GM08714 (cell line): ENCODE measurements around the gene TIMP1.
A peak's percentile ranks its signal among the peaks of the same experiment; 100 is the strongest.

Experiments used
- H3K4me3 ChIP-seq: fragments of 200-500 bp; sonication (Bioruptor generic); 2 replicates; pipeline ENCODE4 v1.5.1; 2014; ENCODE audit warnings: mild to moderate bottlenecking, low read length, inconsistent platforms
- ZNF274 ChIP-seq: IDR thresholded peaks from 2 replicates; pipeline ENCODE4 v1.6.1; 2012; ENCODE audit warnings: mild to moderate bottlenecking, low read depth, low read length

Gene TIMP1

DNA sequence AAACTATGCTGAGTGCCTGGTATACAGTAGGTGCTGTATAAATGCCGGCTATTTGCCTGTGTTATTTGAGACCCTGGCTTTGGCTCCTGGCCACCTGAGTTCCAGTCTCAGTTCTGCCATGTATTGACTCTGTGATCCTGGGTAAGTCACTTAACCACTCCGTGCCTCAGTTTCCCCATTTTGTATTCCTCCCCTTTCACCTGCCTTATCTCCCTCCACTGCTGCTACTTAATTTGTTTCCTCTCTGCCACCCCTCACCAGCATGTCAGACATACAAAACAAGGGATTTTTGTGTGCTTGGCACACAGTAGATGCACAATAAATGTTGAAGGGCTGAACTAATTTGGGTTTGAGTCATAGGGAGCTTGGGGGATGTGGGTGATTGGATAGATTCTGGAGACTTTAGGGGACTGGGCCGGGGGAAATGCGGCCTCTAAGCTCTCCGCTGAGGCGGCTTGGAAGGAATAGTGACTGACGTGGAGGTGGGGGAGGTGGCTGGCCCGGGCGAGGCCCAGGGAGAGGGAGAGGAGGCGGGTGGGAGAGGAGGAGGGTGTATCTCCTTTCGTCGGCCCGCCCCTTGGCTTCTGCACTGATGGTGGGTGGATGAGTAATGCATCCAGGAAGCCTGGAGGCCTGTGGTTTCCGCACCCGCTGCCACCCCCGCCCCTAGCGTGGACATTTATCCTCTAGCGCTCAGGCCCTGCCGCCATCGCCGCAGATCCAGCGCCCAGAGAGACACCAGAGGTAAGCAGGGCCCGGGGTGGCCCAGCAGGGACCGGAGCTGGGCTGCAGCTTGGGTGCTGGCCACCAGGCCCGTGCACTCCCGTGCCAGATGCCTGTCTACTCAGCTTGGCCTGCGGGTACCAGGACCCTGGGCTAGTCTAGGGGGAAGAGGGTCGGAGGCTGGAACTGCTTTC, at the start of gene TIMP1:
Gene TIMP1, plus strand, starts transcription at position 706 of the 917 bp plus-strand sequence. CDS start 980 bp downstream, outside the sequence.
- no peak for TF ChIP-seq ZNF274
- peak within 1 kb of the TSS; percentile 52 for H3K4me3 ChIP-seq

DNA sequence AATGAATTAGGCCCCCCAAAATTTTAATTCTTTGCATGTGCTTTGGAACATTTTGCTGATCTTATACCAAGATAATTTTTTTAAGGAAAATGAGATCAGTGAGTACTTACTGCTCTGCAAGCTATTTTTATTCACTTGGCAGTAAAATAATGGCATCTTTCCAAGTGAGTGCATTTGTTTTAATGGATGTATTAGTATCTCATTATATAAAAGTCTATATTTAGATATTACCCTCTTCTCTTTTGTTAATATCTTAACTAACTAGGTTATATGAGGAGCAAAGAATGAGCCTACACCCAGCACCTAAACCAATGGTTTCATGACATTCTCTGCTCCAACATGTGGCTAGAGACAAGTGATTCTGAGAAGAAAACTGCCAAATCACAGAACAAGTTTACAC, 42.4 kb upstream of the TIMP1 start:
- H3K4me3 ChIP-seq = no peak overlapping the region
- TF ChIP-seq ZNF274 = no peak

DNA sequence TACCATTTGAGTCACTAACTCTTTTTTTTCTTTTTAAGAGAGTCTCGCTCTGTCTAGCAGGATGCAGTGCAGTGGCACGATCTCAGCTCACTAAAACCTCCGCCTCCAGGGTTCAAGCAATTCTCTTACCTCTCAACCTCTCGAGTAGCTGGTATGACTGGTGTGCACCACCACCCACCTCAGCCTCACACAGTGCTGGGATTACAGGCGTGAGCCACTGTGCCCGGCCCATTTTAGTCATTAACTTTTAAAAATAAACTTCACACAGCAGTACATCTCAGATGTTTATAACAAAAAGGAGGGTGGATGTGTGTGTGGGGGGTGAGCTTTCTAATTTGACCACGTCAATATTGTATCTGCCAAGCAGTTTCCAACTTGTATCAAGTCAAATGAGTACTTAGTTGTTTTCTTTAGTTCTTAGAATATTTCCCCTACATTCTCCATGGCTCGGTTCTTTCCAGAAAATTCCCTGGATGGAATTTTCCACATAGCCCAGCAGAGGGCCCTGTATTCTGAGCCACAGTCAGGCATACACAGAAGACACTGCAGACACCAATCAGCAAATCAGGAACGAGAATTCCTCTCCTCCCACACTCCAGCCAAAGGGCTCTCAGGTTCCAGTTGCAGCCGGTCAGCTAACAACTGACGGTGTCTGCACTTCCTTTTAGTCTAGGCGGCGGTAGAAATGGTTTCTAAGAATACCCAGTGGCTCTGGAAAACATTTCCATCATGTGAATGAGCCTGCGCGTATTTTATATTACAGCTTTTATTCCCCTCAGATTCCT, 41.3 kb upstream of the TIMP1 start:
- H3K4me3 ChIP-seq = no peak overlapping the region
- TF ChIP-seq ZNF274 = no peak

DNA sequence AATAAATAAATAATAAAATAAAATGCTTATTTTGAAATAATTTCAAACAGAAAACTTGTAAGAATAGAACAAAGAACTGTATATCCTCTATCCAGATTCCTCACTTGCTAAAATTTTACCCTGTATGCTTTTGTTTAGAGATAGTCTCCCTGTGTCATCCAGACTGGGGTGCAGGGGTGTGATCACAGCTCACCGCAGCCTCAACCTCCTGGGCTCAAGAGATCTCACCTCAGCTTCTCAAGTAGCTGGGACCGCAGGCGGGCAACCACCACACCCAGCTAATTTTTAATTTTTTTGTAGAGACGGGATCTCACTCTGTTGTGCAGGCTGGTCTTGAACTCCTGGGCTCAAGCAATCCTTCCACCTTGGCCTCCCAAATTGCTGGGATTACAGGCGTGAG, 38.7 kb upstream of the TIMP1 start:
- TF ChIP-seq ZNF274 = no peak
- H3K4me3 ChIP-seq = no peak overlapping the region

DNA sequence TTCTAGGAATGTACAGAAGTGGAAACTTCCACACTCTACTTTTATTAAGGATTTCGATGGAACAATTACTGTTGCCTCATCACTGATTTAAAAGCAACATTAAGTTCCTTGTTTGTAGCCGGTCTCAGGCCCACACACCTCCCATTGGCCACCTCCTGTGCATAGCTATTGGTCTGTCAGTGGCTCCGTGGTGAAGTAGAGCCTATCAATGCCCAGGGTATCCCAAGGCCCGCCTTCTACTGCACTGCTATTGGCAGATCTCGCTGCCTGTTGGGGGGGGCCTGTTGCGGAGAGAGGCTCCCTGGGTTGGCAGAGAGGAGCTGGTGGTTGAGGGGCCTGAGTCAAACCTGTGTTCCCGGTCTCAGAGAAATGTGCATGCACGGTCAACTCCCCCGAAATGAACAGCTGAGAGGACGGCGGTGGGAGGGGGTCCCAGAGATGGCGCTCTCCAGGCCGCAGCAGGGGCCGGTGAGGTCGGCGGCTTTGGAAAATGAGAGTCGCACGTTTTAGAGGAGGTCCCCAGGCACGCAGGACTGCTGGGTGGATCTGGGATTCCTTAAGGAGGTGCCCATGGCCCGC, 26.1 kb upstream of the TIMP1 start:
- peak overlapping the region; percentile 53; the same call in 1 of the 2 replicates for H3K4me3 ChIP-seq
- TF ChIP-seq ZNF274 = no peak

DNA sequence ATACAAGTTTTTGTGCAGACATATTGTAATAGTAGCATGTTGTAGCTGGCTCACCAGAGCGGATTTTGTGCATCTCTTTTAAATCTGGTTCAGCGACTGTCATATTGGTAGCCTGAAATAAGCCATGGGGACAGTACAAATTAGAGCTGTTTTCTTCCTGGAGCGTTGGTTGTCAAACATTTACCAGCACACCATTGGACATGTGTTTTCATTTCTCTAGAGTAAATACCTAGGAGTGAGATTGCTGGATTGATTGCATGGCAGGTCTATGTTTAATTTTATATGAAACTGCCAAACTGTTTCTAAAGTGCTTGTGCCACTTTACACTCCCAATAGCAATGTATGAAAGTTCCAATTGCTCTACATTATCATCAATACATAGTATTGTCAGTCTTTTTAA, 23.8 kb upstream of the TIMP1 start:
- TF ChIP-seq ZNF274 = no peak
- no peak overlapping the region for H3K4me3 ChIP-seq

DNA sequence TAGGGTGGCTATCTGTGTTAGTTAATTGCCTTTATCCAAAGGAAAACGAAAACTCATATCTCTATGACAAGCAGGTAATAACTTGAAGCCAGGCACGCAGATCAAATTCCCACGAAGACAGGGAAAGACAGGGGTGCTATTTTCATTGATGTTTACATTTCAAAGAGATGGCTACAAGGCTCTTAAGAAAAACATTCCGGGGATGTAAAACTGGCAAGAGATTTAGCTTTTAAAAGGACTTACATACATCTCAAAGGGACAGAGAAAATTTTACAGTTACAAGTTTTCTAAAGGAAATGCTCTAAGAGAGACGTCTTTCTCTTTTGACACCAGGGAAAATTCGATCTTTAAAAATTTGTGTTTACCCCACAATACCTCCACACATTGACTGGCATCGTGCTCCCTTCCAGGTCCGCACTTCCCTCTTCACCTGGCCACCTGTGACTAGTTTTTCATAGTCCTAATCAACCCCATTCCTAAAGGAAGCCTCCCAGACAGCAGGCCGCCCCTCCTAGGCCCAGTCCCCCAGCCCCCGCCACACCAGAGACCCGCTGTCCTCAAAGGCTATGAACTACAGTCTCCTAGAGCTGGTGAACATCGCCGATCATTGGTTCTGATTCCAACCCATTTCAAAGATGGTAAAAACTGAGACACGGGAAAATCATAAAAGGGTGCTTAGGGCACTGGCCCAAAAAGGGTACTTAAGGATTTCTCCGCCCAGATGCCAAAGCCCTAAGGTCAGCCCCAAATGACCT, 21.9 kb upstream of the TIMP1 start:
- H3K4me3 ChIP-seq = peak overlapping the region; percentile 54; the same call in 1 of the 2 replicates
- no peak for TF ChIP-seq ZNF274

DNA sequence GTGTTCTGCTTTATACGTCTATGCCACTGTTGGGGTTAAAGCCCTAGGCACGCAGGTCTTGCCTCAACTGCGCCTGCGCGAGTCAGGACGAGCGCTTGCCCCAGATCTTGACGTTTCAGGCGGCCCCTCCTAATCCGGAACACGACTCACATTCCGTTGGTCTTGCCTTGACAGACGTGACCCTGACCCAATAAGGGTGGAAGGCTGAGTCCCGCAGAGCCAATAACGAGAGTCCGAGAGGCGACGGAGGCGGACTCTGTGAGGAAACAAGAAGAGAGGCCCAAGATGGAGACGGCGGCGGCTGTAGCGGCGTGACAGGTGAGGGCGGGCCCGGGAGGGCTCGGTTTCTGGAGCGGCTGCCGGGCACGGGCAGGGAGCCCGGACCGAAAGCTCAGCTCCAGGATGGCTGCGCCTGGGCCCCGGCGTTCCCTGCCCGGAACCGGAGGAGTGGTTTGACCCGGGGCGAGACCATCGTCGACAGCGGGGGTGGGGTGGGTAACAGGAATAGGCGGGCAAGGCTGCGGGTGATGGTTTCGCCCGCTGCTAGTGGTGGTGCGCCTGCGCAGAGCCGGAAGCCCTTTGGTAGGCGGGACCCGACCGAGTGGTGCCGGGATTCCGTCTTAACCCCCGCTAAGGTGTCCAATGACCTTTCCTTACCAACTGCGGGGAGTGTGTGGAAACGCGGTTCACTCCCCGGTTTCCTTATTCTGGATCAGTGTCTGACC, 21.1 kb upstream of the TIMP1 start, which contains the start of gene ARAF:
Gene ARAF, plus strand, starts transcription at position 272 of the 725 bp plus-strand sequence. CDS start 1,763 bp downstream, outside the sequence.
- no peak for TF ChIP-seq ZNF274
- H3K4me3 ChIP-seq = peak within 1 kb of the TSS; percentile 92

DNA sequence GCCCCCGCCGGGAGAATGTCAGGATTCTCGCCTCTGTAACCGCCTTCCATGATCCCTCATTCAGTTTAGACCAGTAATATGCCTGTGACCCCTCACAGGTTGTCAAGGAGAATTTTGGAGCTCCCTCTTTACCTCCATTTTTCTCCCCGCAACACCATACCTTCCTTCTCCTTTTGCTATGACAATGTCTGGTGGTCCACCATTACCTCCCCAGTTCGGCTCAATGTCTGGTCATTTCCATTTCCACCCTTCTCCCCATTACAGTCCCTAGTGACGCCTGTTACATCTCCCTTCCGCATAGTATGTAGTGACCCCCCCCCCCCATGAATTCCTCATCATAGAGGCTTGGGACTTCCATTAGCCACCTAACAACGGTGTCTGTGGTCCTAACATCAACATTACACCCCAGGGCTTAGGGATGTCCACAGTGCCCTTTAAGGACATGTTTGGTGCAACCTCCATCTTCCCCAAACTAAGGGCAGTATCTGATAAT, 20.5 kb upstream of the TIMP1 start:
- TF ChIP-seq ZNF274 = no peak
- peak overlapping the region; percentile 92 for H3K4me3 ChIP-seq

DNA sequence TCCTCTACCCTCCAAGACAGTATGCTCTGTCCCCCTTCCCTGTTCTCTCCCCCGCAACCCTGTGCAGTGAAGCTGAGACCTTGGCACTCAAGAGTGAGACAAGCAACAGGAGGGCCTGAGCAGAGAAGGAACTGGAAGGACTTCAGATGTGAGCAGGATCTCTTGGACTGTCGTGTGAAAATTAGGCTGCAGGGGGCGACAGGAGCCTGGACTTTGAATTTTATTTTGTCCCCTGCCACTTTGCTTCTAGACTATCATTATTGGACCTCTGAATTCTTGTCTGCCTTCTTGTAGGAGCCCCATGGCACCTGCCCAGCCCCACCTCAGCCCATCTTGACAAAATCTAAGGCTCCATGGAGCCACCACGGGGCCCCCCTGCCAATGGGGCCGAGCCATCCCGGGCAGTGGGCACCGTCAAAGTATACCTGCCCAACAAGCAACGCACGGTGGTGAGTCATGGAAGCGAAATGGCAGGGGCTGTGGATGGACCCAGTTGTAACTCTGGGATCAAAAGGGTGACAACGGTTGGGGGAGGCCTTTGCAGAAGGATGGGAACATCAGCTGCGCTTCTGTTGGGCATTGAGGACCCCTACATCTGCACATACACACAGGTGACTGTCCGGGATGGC, 19.5 kb upstream of the TIMP1 start:
- H3K4me3 ChIP-seq = no peak overlapping the region; the same call in 1 of the 2 replicates
- TF ChIP-seq ZNF274 = no peak

DNA sequence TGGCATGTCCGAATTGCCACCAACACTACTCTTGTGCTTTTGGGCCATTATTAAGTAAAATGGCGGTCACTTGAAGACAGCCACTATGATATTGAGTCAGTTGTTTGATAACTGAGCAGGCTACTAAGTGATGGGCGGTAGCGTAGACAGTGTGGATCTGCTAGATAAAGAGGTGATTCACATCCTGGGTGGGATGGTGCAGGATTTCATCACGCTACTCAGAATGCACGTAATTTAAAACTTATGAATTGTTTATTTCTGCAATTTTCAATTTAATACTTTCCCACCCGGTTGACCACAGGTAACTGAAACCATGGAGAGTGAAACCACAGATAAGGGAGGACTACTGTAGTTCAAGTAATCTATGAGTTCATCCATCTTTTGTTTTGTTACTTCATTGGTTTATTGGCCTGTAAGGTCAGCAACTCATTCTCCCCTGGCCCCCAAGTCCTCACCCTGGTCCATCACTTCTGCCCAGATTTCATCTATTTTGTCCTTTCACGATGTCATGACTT, 18.4 kb upstream of the TIMP1 start:
- no peak overlapping the region for H3K4me3 ChIP-seq
- TF ChIP-seq ZNF274 = no peak

DNA sequence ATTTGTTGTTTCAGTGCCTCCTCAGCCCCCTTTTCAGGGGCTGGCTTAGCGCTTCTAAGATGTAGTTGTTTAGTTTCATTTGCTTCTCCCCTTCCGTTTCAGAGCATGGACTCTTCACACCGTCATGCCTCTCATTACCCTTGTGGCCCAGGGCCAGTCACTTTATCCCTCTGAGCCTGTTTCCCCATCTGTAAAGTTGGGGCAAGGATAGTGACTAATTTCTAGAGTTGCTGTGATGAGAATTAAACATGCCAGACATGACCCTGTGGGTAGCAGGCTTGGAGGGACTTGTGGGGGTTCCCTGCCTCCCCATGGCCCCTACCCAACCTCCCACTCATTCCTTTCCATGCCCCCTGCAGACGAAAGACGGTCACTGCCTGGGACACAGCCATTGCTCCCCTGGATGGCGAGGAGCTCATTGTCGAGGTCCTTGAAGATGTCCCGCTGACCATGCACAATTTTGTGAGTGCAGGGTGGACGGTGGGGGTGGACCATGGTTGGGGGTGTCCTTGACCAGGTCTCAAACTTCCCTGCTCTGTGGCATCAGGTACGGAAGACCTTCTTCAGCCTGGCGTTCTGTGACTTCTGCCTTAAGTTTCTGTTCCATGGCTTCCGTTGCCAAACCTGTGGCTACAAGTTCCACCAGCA, 17.7 kb upstream of the TIMP1 start:
- TF ChIP-seq ZNF274 = no peak
- no peak overlapping the region for H3K4me3 ChIP-seq
